WTC11 (cell line): ENCODE measurements around the gene EFHD1.

Experiments used
- ZBTB43 ChIP-seq: sonication (generic); formaldehyde crosslinking; IDR thresholded peaks from 2 replicates; pipeline ENCODE4 v1.8.1; 2023; ENCODE audit warnings: mild to moderate bottlenecking, missing genetic modification reagents
- ZNF232 ChIP-seq: sonication (generic); formaldehyde crosslinking; IDR thresholded peaks from 2 replicates; pipeline ENCODE4 v1.8.0; 2022; ENCODE audit warnings: mild to moderate bottlenecking, missing genetic modification reagents

DNA sequence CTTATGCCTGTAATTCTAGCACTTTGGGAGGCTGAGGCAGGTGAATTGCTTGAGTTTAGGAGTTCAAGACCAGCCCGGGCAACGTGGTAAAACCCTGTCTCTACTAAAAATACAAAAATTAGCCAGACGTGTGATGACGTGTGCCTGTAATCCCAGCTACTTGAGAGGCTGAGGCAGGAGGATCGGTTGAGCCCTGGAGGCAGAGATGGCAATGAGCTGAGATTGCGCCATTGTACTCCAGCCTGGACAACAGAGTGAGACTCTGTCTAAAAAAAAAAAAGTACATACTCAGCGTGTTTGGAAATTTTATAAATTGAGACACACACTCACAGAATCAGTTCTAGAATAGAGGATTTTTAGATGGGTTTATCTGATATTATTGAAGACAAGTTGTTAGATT is 46.6 kb downstream of the EFHD1 start:
- TF ChIP-seq ZNF232 (CRISPR knock-in tag) (no peak), ZBTB43 (CRISPR knock-in tag) (no peak)
